HEK293T (cell line): ENCODE results near the gene CCDC157.
A peak's percentile ranks its signal among the peaks of the same experiment; 100 is the strongest.

Experiments
- CTCF ChIA-PET: fragments of 350-600 bp; formaldehyde crosslinking; extraction: SDS; loops from one replicate; lab custom pipeline; 2021; ENCODE audit warnings: antibody characterized with exemption, inconsistent platforms; lab: Yijun Ruan, JAX
- POLR2A ChIA-PET: fragments of 350-600 bp; formaldehyde crosslinking; extraction: SDS; loops from one replicate; lab custom pipeline; 2020; ENCODE audit warnings: antibody characterized with exemption, inconsistent platforms; lab: Yijun Ruan, JAX
- DNase-seq: peaks from one replicate; pipeline ENCODE4 v3.0.0; 2012; ENCODE audit warnings: mixed read lengths; ENCODE audit errors: extremely low spot score
- ARNT ChIP-seq: fragments of 450-650 bp; IDR thresholded peaks from 2 replicates; pipeline ENCODE4 v1.6.1; 2017; ENCODE audit warnings: mild to moderate bottlenecking
- BHLHE40 ChIP-seq: fragments of 450-650 bp; IDR thresholded peaks from 2 replicates; pipeline ENCODE4 v1.6.1; 2016; ENCODE audit warnings: mild to moderate bottlenecking, moderate library complexity, borderline replicate concordance
- CTBP1 ChIP-seq: fragments of 450-650 bp; IDR thresholded peaks from 2 replicates; pipeline ENCODE4 v1.6.1; 2016; ENCODE audit warnings: borderline replicate concordance
- ELF4 ChIP-seq: fragments of 450-650 bp; IDR thresholded peaks from 2 replicates; pipeline ENCODE4 v1.6.1; 2017; ENCODE audit warnings: antibody characterized with exemption
- FOXA1 ChIP-seq: fragments of 450-650 bp; IDR thresholded peaks from 2 replicates; pipeline ENCODE4 v1.6.1; 2016; ENCODE audit warnings: mild to moderate bottlenecking
- FOXK2 ChIP-seq: fragments of 450-650 bp; IDR thresholded peaks from 2 replicates; pipeline ENCODE4 v1.6.1; 2016; ENCODE audit warnings: mild to moderate bottlenecking
- FOXM1 ChIP-seq: fragments of 450-650 bp; IDR thresholded peaks from 2 replicates; pipeline ENCODE4 v1.6.1; 2017; ENCODE audit warnings: mild to moderate bottlenecking, borderline replicate concordance
- HDGF ChIP-seq: fragments of 450-650 bp; IDR thresholded peaks from 2 replicates; pipeline ENCODE4 v1.6.1; 2017; ENCODE audit warnings: antibody characterized with exemption, borderline replicate concordance
- L3MBTL2 ChIP-seq: fragments of 450-650 bp; conservative IDR thresholded peaks from 2 replicates; pipeline ENCODE4 v1.6.1; 2016; ENCODE audit warnings: mild to moderate bottlenecking
- LEF1 ChIP-seq: fragments of 450-650 bp; IDR thresholded peaks from 2 replicates; pipeline ENCODE4 v1.6.1; 2017; ENCODE audit warnings: mild to moderate bottlenecking, borderline replicate concordance
- NFRKB ChIP-seq: fragments of 450-650 bp; IDR thresholded peaks from 2 replicates; pipeline ENCODE4 v1.6.1; 2016; ENCODE audit warnings: mild to moderate bottlenecking, moderate library complexity
- PKNOX1 ChIP-seq: fragments of 450-650 bp; IDR thresholded peaks from 2 replicates; pipeline ENCODE4 v1.6.1; 2016
- SP1 ChIP-seq: fragments of 450-650 bp; IDR thresholded peaks from 2 replicates; pipeline ENCODE4 v1.6.1; 2017
- SUZ12 ChIP-seq: fragments of 450-650 bp; IDR thresholded peaks from 2 replicates; pipeline ENCODE4 v1.6.1; 2016; ENCODE audit warnings: mild to moderate bottlenecking
- TARDBP ChIP-seq: fragments of 450-650 bp; IDR thresholded peaks from 2 replicates; pipeline ENCODE4 v1.6.1; 2016
- ZNF384 ChIP-seq: fragments of 450-650 bp; IDR thresholded peaks from 2 replicates; pipeline ENCODE4 v1.6.1; 2016

CCDC157 gene

DNA sequence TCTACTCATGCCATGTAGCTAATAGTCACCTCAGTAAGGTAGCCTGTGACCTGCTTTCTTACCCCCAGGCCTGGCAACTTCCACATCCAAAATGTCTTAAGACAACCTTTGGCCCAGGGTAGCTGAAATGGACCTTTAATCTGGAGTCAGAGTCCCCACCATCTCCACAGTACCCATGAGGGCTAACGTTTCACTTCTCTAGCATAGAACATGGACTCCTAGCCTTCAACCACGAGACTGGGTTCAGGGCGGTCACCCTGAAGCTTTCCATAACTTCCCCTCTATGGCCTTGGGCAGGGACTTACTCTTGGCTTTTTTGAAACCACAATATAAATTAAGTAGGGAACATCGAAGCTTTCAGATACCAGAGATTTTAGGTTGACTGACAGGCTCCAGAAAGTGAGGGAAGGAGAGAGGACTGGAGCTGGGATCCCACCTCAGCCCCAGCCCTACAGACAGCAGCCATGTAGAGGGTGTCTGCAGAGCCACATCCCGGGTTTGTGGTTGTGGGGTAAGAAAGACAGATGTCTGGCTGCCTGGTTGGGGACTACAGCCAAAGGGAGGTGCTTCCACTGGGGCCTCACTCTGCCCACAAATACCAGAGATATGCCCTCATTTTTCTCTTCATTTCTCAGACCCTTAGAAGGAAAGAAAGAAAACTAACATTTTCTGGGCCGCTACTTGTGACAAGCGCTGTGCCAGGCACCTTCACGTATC lies 32.6 kb upstream of the CCDC157 start:
- no peak for DNase-seq
- CTCF ChIA-PET: interaction anchor here (0.9 to 1.5 kb wide), 2 partner anchors 36 kb away, joined by 3 to 7 read pairs; no protein-coding TSS in a partner anchor
- POLR2A ChIA-PET: interaction anchor here (1.0 kb wide), 2 partner anchors 33 to 54 kb away, joined by 3 read pairs; partner anchors contain the start of genes CCDC157 and SF3A1
- TF ChIP-seq FOXK2 (no peak), SP1 (no peak), ZNF384 (no peak), FOXA1 (no peak), HDGF (no peak), ARNT (no peak), CTBP1 (no peak), PKNOX1 (no peak), L3MBTL2 (no peak), TARDBP (no peak), FOXM1 (no peak), NFRKB (no peak), ELF4 (no peak), LEF1 (no peak), SUZ12 (no peak), BHLHE40 (no peak)

DNA sequence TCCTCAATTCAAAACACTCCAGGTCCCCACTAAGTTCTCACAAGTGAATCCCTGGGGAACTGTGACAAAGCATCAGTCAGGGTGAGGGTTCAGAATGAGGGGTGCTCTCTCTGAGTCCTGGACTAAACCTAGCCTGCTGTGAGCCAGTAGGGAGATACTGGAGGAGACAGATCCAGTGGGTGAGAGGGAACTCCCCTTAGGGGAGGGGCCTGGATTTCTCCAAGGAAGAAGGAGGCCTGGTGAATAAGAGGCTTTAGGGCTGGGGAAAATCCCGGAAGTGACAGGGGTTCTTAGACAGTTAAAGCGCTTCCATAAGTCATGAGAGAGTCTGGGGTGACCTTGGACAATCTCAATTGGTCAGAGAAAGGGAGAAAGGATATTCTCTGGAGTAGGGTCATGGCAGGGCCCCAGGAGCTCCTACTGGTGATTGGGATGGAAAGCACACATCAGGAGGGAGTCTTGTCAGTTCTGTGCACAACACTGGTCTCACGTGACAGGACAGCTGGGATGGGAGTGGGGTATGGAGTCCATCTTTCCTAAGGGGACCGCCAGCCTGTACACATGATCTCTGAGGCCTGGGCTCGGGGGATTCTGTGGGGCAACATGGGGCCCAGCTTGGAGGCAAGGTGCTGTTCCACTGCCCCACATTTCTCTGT lies 31.6 kb upstream of the CCDC157 start:
- CTCF ChIA-PET: interaction anchor here (1.5 kb wide), 1 partner anchor 37 kb away, joined by 7 read pairs; no protein-coding TSS in a partner anchor
- POLR2A ChIA-PET: interaction anchor here (3.7 kb wide), 1 partner anchor 31 kb away, joined by 31 read pairs; the partner anchor contains the start of genes CCDC157 and SF3A1
- DNase-seq: no peak
- no peak for TF ChIP-seq NFRKB
- no peak for TF ChIP-seq FOXM1
- no peak for TF ChIP-seq L3MBTL2
- TF ChIP-seq ZNF384: no peak
- no peak for TF ChIP-seq BHLHE40
- TF ChIP-seq ELF4: no peak
- TF ChIP-seq TARDBP: no peak
- TF ChIP-seq ARNT: no peak

GRCh38 chr22:30325724-30326254 lies 31.0 kb upstream of the CCDC157 start:
- CTCF ChIA-PET: interaction anchor here (1.5 kb wide), 1 partner anchor 38 kb away, joined by 7 read pairs; no protein-coding TSS in a partner anchor
- POLR2A ChIA-PET: interaction anchor here (1.6 to 3.7 kb wide), 2 partner anchors 31 to 49 kb away, joined by 4 to 31 read pairs; partner anchors contain the start of genes CCDC157 and SF3A1

GRCh38 chr22:30326255-30326705 lies 30.5 kb upstream of the CCDC157 start:
- no peak for TF ChIP-seq ARNT
- TF ChIP-seq TARDBP: no peak
- no peak for TF ChIP-seq FOXM1
- DNase-seq: peak; percentile 66
- POLR2A ChIA-PET: interaction anchor here (0.7 to 3.7 kb wide), 8 partner anchors 11 to 118 kb away, joined by 3 to 31 read pairs (median 4); partner anchors contain the start of genes CASTOR1, CCDC157 and SF3A1
- CTCF ChIA-PET: interaction anchor here (0.6 to 2.7 kb wide), 4 partner anchors 38 to 113 kb away, joined by 3 to 18 read pairs (median 3); partner anchors contain the start of gene CASTOR1

More at GRCh38 chr22:30325724-30326254, 31.0 kb upstream of the CCDC157 start:
- no peak for TF ChIP-seq FOXA1
- DNase-seq: no peak

DNA sequence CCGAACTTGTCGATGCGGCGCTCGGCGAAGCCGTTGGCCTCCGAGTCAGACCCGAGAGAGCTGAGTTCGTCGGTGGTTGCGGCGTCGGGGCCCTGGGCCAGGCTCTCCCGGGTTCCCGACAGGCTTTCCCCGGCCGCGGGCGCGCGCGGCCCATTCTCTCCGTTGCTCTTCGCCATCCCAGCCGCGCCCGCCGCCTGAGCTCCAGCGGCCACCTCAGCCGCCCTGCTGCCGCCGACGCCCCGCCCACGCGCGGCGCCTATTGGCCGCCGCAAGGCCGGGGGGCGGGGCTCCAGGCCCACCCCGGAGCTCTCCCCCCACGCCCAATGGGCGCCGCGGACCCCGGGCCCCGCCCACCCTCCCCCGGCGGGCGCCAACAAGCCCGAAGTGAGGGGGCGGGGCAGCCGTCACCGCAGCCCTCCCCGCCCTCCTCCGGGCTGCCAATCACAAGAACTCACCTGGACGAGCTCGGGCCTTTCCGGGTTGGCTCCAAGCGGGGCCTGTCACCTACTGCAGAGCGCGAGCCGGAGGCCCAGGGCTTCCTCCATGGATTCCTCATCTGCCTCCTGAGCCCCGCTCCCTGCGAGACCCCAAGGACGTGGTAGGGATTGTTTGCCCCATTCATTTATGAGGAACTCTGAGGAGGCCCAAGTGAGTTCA lies 30.0 kb upstream of the CCDC157 start, which contains the start of gene TBC1D10A:
Gene TBC1D10A (minus strand): TSS at position 236 of the 657 bp plus-strand sequence. CDS start 60 bp downstream, at position 176.
- DNase-seq: peak; percentile 100
- CTCF ChIA-PET: interaction anchor here (0.6 to 2.7 kb wide), 4 partner anchors 39 to 114 kb away, joined by 3 to 18 read pairs (median 3); partner anchors contain the start of gene CASTOR1
- no peak for TF ChIP-seq NFRKB
- TF ChIP-seq PKNOX1: peak; percentile 97
- POLR2A ChIA-PET: interaction anchor here (0.7 to 3.7 kb wide), 9 partner anchors 12 to 118 kb away, joined by 3 to 31 read pairs (median 4); partner anchors contain the start of genes CASTOR1, CCDC157, RNF215 and SF3A1

GRCh38 chr22:30327864-30328345 lies 28.9 kb upstream of the CCDC157 start:
- TF ChIP-seq SP1: no peak
- no peak for TF ChIP-seq ELF4
- TF ChIP-seq NFRKB: no peak
- no peak for TF ChIP-seq TARDBP
- no peak for TF ChIP-seq BHLHE40
- no peak for TF ChIP-seq CTBP1
- no peak for TF ChIP-seq HDGF
- TF ChIP-seq FOXM1: no peak
- no peak for TF ChIP-seq PKNOX1
- TF ChIP-seq FOXA1: no peak
- no peak for TF ChIP-seq FOXK2
- TF ChIP-seq LEF1: no peak
- POLR2A ChIA-PET: interaction anchor here (0.7 to 3.7 kb wide), 4 partner anchors 14 to 60 kb away, joined by 3 to 31 read pairs (median 7); partner anchors contain the start of genes CASTOR1, CCDC157 and SF3A1

More at GRCh38 chr22:30327864-30328345, 28.9 kb upstream of the CCDC157 start:
- DNase-seq: peak; percentile 47
- CTCF ChIA-PET: interaction anchor here (1.0 to 2.7 kb wide), 4 partner anchors 40 to 65 kb away, joined by 3 to 18 read pairs (median 3); partner anchors contain the start of gene CASTOR1
